HepG2 (cell line): ENCODE data around the gene MYEOV. TPM values are rescaled to one million over a fixed set of nuclear protein-coding genes. Genes with fewer than 3 reads are reported as not detected.

Experiments used
- ATAC-seq: fragments of 200-7000 bp; cut with Tn5 transposase; 3 replicates; pipeline ENCODE4 v1.9.1; 2020; ENCODE audit warnings: mild to moderate bottlenecking, moderate library complexity
- BruUV-seq: library from RNA; stranded (reverse); fragments of 400-500 nt; replicated peaks from 2 replicates; lab custom pipeline; 2021; lab: Mats Ljungman, UMichigan
- CTCF ChIA-PET: fragments of 300-600 bp; formaldehyde crosslinking; extraction: SDS; loops from one replicate; lab custom pipeline; 2021; ENCODE audit warnings: low total read pairs, inconsistent platforms, low intra/inter-chr PET ratio; lab: Yijun Ruan, JAX
- POLR2A ChIA-PET: fragments of 350-600 bp; sonication (Branson Sonifier 250); formaldehyde crosslinking; loops from one replicate; lab custom pipeline; 2020; ENCODE audit warnings: antibody characterized with exemption, inconsistent platforms; lab: Yijun Ruan, JAX
- DNase-seq: peaks from one replicate; pipeline ENCODE4 v3.0.0-alpha.2; 2015; ENCODE audit warnings: low spot score
- FAIRE-seq: peaks from 3 replicates; lab custom pipeline; 2011; peaks lifted over from hg19 to GRCh38; lab: Jason Lieb, UNC
- H2AFZ ChIP-seq: one replicate; pipeline ENCODE4 v1.6.1; 2011; ENCODE audit warnings: low read length, inconsistent platforms
- H3K27ac ChIP-seq: fragments of 300-600 bp; 3 replicates; pipeline ENCODE4 v1.8.0; 2011; ENCODE audit warnings: mixed run types, mild to moderate bottlenecking, mixed read lengths, low read length, inconsistent platforms; ENCODE audit not compliant: insufficient read depth; ENCODE audit errors: extremely low read length
- H3K27me3 ChIP-seq, 2 experiments: fragments of 200-600 bp in 1 of 2; 2 replicates in 1 of 2; 3 replicates in 1 of 2; pipeline versions ENCODE4 v1.6.0 to v1.8.0; 2011; ENCODE audit warnings: low read length in 2 of 2, mild to moderate bottlenecking in 2 of 2, moderate library complexity in 2 of 2, inconsistent platforms in 1 of 2; ENCODE audit not compliant: insufficient read depth in 2 of 2, control insufficient read depth in 1 of 2
- H3K36me3 ChIP-seq, 2 experiments: fragments of 200-600 bp in 1 of 2; replicated peaks in 1 of 2; 2 replicates in 1 of 2; 3 replicates in 1 of 2; pipeline versions ENCODE4 v1.5.1 to v1.8.0; 2011; ENCODE audit warnings: low read length in 2 of 2, inconsistent platforms in 1 of 2; ENCODE audit not compliant: insufficient read depth in 2 of 2, control insufficient read depth in 1 of 2
- H3K4me1 ChIP-seq: 2 replicates; pipeline ENCODE4 v1.5.1; 2012; ENCODE audit warnings: low read length, inconsistent platforms; ENCODE audit not compliant: insufficient read depth
- H3K4me2 ChIP-seq: 2 replicates; pipeline ENCODE4 v1.6.0; 2011; ENCODE audit warnings: low read depth, low read length, inconsistent platforms
- H3K4me3 ChIP-seq, 3 experiments: fragments of 200-600 bp in 1 of 3; sonication (generic), shearing (Covaris generic) in 1 of 3; replicated peaks in 1 of 3; 2 replicates each; pipeline ENCODE4 v1.5.1; 2011 to 2016; ENCODE audit warnings: low read length in 3 of 3, inconsistent platforms in 2 of 3, low read depth in 2 of 3, mild to moderate bottlenecking in 2 of 3, control low read depth in 1 of 3, mixed read lengths in 1 of 3; ENCODE audit not compliant: insufficient read depth in 1 of 3
- H3K79me2 ChIP-seq: one replicate; pipeline ENCODE4 v1.6.1; 2011; ENCODE audit warnings: low read length, inconsistent platforms; ENCODE audit not compliant: insufficient read depth
- H3K9ac ChIP-seq: 2 replicates; pipeline ENCODE4 v1.6.0; 2011; ENCODE audit warnings: mild to moderate bottlenecking, low read depth, low read length, inconsistent platforms; ENCODE audit not compliant: insufficient read depth
- H3K9me3 ChIP-seq: 2 replicates; pipeline ENCODE4 v1.5.1; 2012; ENCODE audit warnings: mild to moderate bottlenecking, low read length
- H4K20me1 ChIP-seq: 2 replicates; pipeline ENCODE4 v1.6.0; 2011; ENCODE audit warnings: inconsistent platforms, mild to moderate bottlenecking, low read length, moderate library complexity; ENCODE audit not compliant: insufficient read depth
- CBX5 ChIP-seq: sonication (generic); formaldehyde crosslinking; IDR thresholded peaks from 2 replicates; pipeline ENCODE4 v1.4.0; 2020; ENCODE audit warnings: missing genetic modification reagents, borderline replicate concordance
- CHD2 ChIP-seq: IDR thresholded peaks from 2 replicates; pipeline ENCODE4 v1.6.1; 2011; ENCODE audit warnings: low read depth, low read length, improper control_type of control experiment
- HHEX ChIP-seq: IDR thresholded peaks from 2 replicates; pipeline ENCODE4 v1.6.1; 2016; ENCODE audit warnings: control low read depth
- ISL2 ChIP-seq: sonication (generic); formaldehyde crosslinking; IDR thresholded peaks from 2 replicates; pipeline ENCODE4 v1.5.0; 2020; ENCODE audit warnings: missing genetic modification reagents
- MXD3 ChIP-seq: IDR thresholded peaks from 2 replicates; pipeline ENCODE4 v1.6.1; 2016; ENCODE audit warnings: mild to moderate bottlenecking, missing biosample characterization, missing genetic modification reagents
- NPAS2 ChIP-seq: sonication (generic); formaldehyde crosslinking; IDR thresholded peaks from 2 replicates; pipeline ENCODE4 v1.8.0; 2022; ENCODE audit warnings: mild to moderate bottlenecking, missing genetic modification reagents, borderline replicate concordance
- NR2F2 ChIP-seq: IDR thresholded peaks from 2 replicates; pipeline ENCODE4 v1.6.1; 2012; ENCODE audit warnings: low read depth, inconsistent platforms, borderline replicate concordance
- POGZ ChIP-seq: sonication (generic); formaldehyde crosslinking; IDR thresholded peaks from 2 replicates; pipeline ENCODE4 v1.4.0; 2020; ENCODE audit warnings: mild to moderate bottlenecking, missing genetic modification reagents
- POLR2AphosphoS2 ChIP-seq: IDR thresholded peaks from 2 replicates; pipeline ENCODE4 v1.6.1; 2011; ENCODE audit warnings: low read depth, low read length, improper control_type of control experiment
- RFX5 ChIP-seq: IDR thresholded peaks from 2 replicates; pipeline ENCODE4 v1.6.1; 2011; ENCODE audit warnings: low read depth, low read length, improper control_type of control experiment
- ZNF333 ChIP-seq: sonication (generic); formaldehyde crosslinking; IDR thresholded peaks from 2 replicates; pipeline ENCODE4 v1.4.0; 2020; ENCODE audit warnings: mild to moderate bottlenecking, missing genetic modification reagents, borderline replicate concordance
- ZNF430 ChIP-seq: sonication (generic); formaldehyde crosslinking; IDR thresholded peaks from 2 replicates; pipeline ENCODE4 v1.9.0; 2021; ENCODE audit warnings: mild to moderate bottlenecking, missing genetic modification reagents
- WGBS: methylation state at CpG from one replicate; pipeline ENCODE4 v1.1.6; 2017; ENCODE audit warnings: low lambda C conversion rate; 5-methylcytosine and 5-hydroxymethylcytosine counted together
- in situ Hi-C: cut with HindIII; loops from 2 replicates; pipeline ENCODE4 v1.10.0; 2017; ENCODE audit warnings: low pct_unique_long_range_greater_than_20kb; ENCODE audit not compliant: extremely low pct_ligation_motif_present
- intact Hi-C: fragments of 100-400 bp; cut with micrococcal nuclease; formaldehyde crosslinking; loops from one replicate; pipeline ENCODE4 v1.10.0; 2022; ENCODE audit not compliant: unreplicated experiment
- polyA plus RNA-seq, 8 experiments: library from polyadenylated mRNA; depleted of rRNA in 3 of 8; stranded (reverse) in 7 of 8; unstranded in 1 of 8; fragments of >200 nt; fragmentation: Illumina TruSeq in 4 of 8; extraction: Trizol in 4 of 8; gene quantifications; 2 replicates each; pipeline versions ENCODE4 v1.2.1 to v1.2.3, GENCODE V29; 2011 to 2016; ENCODE audit warnings: low read depth in 4 of 8, missing spikeins in 1 of 8, mixed read lengths in 1 of 8; ENCODE audit not compliant: insufficient read depth in 1 of 8
- total RNA-seq, 5 experiments: library from RNA; depleted of rRNA; stranded (reverse); fragments of >200 nt; fragmentation: Illumina TruSeq; extraction: Trizol; gene quantifications; 2 replicates each; pipeline ENCODE4 v1.2.3, GENCODE V29; 2016; ENCODE audit warnings: low read depth in 1 of 5
- TF ChIP-seq, protein P1 (sequence below): sonication (generic); formaldehyde crosslinking; IDR thresholded peaks from 2 replicates; pipeline ENCODE4 v1.4.0; 2020; ENCODE audit warnings: missing genetic modification reagents
- TF ChIP-seq, protein P2 (sequence below): IDR thresholded peaks from 2 replicates; pipeline ENCODE4 v1.6.1; 2012; ENCODE audit warnings: inconsistent platforms

The MYEOV gene
- total and polyA plus RNA-seq, 2 of the 13 experiments (the other 11 are each of a cell fraction or from before 2014, with no cell fraction given) = 0.33 to 1.8 TPM

DNA sequence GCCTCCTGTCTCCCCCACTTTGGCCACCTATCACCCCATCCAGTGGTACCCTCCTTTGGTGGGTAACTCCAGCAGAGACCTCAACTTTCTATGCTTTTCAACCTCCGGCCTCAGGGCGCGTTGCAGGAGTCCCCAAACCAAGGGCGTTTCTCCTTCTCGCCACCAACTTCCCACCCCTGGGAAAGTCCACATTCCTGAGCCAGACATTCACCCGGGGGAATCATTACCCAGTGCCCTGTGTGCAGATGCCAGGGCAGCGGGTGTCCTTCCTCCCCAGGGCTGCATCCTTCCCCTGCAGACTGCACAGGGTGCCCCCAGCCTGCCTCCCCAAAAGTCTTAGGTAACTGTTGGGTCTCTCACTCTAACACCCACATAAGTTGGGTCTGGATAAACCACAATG lies 26.4 kb downstream of the MYEOV start:
- Histone ChIP-seq H3K4me2 (no peak overlapping the region), H3K27me3 (peaks cover 2 to 13% of the 10 kb centered on the region in 2 experiments; a peak in 3 of 5 replicates), H3K9ac (no peak overlapping the region), H3K36me3 (no peaks in the 10 kb centered on the region), H3K79me2 (no peaks in the 10 kb centered on the region), H4K20me1 (no peaks in the 10 kb centered on the region), H2AFZ (no peak overlapping the region), H3K27ac (no peak overlapping the region), H3K4me3 (no peak overlapping the region), H3K4me1 (no peaks in the 10 kb centered on the region), H3K9me3 (no peaks in the 10 kb centered on the region)
- ATAC-seq = no peak
- no peak for FAIRE-seq
- POLR2A ChIA-PET = no interaction called here
- in situ Hi-C loops (no loop called here), intact Hi-C loops (no loop called here)
- no TSS peak for BruUV-seq
- CTCF ChIA-PET = no interaction called here
- TF ChIP-seq NPAS2 (CRISPR knock-in tag) = no peak
- TF ChIP-seq NR2F2 = no peak
- no peak for TF ChIP-seq ZNF430 (CRISPR knock-in tag)
- TF ChIP-seq, protein P1, sequence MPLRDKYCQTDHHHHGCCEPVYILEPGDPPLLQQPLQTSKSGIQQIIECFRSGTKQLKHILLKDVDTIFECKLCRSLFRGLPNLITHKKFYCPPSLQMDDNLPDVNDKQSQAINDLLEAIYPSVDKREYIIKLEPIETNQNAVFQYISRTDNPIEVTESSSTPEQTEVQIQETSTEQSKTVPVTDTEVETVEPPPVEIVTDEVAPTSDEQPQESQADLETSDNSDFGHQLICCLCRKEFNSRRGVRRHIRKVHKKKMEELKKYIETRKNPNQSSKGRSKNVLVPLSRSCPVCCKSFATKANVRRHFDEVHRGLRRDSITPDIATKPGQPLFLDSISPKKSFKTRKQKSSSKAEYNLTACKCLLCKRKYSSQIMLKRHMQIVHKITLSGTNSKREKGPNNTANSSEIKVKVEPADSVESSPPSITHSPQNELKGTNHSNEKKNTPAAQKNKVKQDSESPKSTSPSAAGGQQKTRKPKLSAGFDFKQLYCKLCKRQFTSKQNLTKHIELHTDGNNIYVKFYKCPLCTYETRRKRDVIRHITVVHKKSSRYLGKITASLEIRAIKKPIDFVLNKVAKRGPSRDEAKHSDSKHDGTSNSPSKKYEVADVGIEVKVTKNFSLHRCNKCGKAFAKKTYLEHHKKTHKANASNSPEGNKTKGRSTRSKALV = no peak
- TF ChIP-seq, protein P2, sequence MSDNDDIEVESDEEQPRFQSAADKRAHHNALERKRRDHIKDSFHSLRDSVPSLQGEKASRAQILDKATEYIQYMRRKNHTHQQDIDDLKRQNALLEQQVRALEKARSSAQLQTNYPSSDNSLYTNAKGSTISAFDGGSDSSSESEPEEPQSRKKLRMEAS = no peak
- TF ChIP-seq RFX5 = no peak
- no peak for TF ChIP-seq POGZ (CRISPR knock-in tag)
- TF ChIP-seq CBX5 (CRISPR knock-in tag) = no peak
- no peak for TF ChIP-seq POLR2AphosphoS2
- no peak for TF ChIP-seq MXD3 (CRISPR knock-in tag)
- TF ChIP-seq ISL2 = no peak
- TF ChIP-seq HHEX (CRISPR knock-in tag) = no peak
- no peak for TF ChIP-seq ZNF333 (CRISPR knock-in tag)
- TF ChIP-seq CHD2 = no peak
- no peak for DNase-seq
- 47% methylated on average over 7 of the region's 7 CpGs for WGBS
